ENCODE measurements around the gene MARCHF3. TPM values are rescaled to one million over a fixed set of nuclear protein-coding genes. Genes with fewer than 3 reads are reported as not detected.

MARCHF3 gene
- polyA plus RNA-seq, 3 donors, result 2.8 to 37.9 (median 29.9) TPM

DNA sequence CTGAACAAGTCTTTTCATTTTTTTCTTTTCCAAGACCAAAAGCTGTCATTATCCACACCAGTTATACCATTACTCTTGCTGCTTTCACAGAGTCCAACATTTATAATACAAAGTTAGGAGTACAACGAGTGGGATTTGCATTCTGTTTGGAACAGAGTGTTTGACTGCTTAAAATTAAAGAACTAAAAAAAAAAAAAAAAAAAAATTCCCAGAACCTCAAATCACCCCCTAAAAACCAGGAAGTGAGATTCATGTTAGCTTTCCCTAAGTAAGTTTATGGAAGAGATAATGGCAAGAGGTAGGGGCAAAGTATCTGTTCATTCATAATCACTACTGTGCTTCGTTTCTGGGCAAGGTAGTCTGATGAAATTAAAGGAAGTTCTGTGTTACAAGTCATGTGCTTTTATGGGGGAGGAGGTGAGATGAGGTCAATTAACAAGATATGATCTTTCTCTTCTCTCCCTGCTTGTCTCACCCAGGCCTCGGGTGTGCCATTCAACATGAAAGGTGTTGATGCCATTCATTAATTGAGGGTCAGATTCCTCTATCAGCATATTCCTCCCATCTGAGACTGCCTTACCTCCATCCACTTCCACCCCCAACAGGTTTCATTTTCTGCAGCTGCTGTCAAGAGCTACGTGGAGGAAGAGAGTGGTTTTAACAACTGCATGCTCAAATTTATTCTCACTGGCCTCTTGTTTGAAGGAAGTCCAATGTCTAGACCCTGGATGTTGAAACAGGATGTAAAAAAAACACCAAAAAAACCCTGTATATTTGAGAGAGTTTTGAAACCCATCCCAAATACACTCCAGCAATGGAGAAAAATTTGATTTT lies 58.1 kb downstream of the MARCHF3 start:
- no peak overlapping the region for H3K27ac ChIP-seq (ENCODE audit: low read depth, low read length)
- WGBS, 3 donors, result 20 to 52% (median 23%) methylated on average over 4 of the region's 4 CpGs

DNA sequence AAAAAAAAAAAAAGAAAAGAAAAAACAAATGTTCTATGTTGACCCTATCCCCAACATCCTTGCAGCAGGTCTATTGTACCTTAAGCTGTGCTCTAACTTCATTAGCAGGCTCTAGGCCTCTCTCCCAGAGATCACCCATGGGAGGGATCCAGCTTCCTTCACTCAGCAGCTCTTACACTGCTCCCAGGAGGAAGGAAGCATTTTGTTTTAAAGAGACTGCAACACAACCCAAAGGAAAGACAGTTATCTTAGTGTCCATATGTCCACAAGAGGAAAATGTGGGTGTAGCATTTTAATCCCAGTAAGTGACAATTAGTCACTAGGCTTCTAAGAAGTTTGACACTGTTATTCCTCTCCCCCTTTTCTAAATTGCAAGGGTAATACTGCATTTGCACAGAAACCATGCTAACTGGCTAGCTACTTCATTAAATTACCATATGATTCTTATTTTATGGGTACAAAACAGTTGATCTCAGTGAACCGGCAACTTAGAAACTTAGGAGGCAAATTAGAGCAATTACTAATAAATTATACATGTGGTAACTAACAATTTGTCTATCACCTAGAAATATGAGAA lies 58.8 kb downstream of the MARCHF3 start:
- 59 to 97% (median 63%) methylated on average over 1 of the region's 1 CpG for WGBS, 3 donors
- no peak overlapping the region for H3K27ac ChIP-seq (ENCODE audit: low read depth, low read length)

DNA sequence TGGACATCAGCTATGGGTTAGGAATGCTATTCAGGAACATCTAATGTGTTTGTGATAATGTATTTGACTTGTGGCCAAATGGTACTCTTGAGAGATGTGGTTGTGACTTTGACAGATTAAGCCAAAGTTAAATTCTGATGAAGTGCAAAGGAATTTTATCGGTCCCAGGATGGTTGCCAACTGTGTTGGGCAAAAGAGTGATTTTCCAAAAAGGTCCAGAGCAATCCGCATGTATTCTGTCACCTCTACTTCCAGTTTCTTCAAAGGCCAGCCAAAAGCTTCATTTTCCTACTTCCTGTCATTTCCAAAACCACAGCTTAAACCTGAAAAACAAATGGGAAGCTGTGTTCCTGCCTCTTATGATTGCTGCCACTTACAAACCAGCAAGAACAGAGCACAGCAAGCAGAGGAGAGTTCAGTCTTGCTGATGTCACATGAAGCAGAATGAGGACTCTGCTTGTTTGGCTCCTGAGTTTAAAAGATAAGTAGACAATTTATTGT lies 59.8 kb downstream of the MARCHF3 start:
- no peak overlapping the region for H3K27ac ChIP-seq (ENCODE audit: low read depth, low read length)
- 20 to 60% (median 23%) methylated on average over 2 of the region's 2 CpGs for WGBS, 3 donors

DNA sequence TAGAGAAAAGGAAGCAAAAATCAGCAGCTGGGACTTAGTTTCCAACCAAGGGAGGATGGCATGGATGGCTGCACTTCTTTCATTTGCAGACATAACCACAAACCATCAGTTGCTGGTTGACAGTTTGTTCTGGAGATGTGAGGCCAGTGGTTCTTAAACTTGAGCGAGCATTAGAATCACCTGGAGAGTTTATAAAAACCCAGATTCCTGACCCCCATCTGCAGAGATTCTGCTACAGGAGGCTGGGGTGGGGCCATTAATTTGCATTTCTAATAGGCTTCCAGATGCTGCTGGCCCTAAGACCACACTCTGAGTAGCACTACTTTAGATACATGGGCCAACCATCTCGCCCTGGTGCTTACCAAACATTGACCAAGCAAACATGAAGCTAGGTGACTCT lies 60.8 kb downstream of the MARCHF3 start:
- WGBS, 3 donors, result 78 to 91% (median 85%) methylated on average over 2 of the region's 2 CpGs
- no peak overlapping the region for H3K27ac ChIP-seq (ENCODE audit: low read depth, low read length)

DNA sequence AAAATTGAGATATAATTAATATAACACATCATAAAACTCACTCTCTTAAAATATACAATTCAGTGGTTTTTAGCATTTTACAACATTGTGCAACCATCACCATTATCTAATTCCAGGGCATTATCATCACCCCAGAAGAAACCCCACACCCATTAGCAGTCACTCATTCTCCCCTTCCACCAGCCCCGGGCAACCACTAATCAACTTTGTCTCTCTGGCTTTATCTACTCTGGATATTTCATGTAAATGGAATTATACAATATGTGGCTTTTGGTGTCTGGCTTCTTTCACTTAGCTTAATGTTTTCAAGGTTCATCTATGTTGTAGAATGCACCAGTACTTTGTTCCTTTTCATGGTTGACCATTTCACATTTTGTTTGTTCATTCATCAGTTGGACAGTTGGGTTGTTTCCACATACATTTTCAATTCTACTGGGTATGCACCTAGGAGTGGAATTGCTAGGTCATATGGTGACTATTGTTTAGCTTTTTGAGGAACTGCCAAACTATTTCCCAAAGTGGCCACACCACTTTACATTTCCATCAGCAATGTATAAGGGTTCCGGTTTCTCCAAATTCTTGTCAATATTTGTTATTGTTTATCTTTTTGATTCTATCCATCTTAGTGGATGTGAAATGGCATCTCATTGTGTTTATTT lies 62.4 kb downstream of the MARCHF3 start:
- H3K27ac ChIP-seq (ENCODE audit: low read depth, low read length), result no peak overlapping the region
- WGBS, 3 donors, result 93 to 99% (median 94%) methylated on average over 2 of the region's 2 CpGs

DNA sequence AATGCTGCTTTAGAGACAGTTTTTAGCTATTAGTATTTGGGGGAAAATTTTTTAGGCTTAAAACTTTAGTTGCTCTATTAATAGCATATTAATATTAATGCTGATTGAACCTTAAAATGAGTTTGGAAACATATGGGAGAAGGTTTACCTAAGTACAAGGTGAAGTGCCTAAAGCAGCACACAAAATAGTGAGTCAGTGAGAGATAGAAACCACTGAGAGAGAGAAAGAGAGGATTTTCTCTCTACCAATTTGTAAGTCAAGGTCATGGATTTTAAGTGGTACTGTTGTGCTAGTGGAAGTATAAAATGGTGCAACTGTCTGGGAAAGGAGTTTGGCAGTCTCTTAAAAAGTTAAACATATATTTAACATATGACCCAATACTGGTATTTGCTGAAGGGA lies 64.9 kb downstream of the MARCHF3 start:
- H3K27ac ChIP-seq (ENCODE audit: low read depth, low read length), result no peak overlapping the region

DNA sequence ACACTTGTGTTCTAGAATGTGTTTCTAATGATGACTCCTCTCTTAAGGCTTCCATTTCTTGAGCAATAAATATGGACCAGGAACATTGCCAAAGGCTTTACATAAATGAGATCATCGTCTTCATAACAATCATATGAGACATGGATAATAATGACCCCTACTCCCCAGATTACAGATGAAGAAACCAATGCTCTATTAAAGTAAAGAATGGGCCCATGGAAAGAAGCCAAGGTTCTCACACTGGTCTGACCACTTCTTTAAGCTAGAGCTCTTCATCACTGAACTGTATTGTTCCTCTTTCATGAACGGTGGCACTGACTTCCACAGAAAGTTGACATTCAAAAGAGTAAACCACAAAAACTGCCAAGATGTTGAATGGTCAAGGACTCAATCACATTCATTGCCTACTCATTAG lies 65.3 kb downstream of the MARCHF3 start:
- H3K27ac ChIP-seq (ENCODE audit: low read depth, low read length), result no peak overlapping the region
- WGBS, 3 donors, result 41 to 55% (median 47%) methylated on average over 2 of the region's 2 CpGs

DNA sequence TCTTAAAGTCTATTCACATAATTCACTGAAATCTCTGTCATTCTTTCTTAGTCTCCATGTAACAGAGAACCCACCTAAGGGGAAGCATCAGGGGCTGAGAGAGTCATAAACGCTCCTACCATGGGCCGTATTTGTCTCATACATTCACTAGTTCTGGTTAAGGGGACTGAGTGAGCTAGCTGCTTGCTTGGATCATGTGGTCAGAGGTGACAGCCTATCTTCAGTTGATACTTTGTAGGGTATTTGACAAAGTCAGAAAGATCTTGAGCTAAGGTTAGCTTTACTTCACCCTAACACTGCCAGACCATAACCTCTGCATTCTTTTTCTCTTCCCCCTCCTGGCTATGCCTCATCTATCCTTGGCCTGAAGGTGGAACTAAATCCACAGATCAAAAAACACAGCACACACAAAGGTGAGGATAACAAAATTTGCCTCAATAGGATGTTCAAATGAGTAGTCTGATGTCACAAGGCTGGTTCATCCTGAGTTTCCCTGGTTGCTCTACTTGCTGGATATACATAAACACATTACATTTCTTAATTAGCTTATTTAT lies 66.5 kb downstream of the MARCHF3 start:
- no peak overlapping the region for H3K27ac ChIP-seq (ENCODE audit: low read depth, low read length)
- WGBS, 3 donors, result 94 to 98% (median 97%) methylated on average over 2 of the region's 2 CpGs

DNA sequence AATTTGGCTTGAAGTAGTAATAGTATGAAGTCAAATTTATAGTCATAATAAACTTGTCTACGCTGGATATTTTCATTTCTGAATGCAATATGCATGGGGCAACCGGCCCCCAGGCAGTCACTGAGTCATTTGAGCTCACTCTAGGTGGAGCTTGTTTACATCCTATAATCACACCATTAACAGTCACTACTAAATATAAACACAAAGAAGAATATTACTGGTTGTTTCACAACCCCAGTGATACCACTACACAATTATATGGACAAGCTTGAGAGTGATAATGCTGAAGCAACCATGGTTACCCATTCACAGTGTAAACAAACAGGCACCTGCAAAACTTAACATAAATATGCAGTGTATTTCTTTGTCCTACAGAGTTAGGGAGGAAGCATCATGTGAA lies 68.7 kb downstream of the MARCHF3 start:
- no peak overlapping the region for H3K27ac ChIP-seq (ENCODE audit: low read depth, low read length)
- WGBS, 3 donors, result 91 to 94% (median 91%) methylated on average over 2 of the region's 2 CpGs

DNA sequence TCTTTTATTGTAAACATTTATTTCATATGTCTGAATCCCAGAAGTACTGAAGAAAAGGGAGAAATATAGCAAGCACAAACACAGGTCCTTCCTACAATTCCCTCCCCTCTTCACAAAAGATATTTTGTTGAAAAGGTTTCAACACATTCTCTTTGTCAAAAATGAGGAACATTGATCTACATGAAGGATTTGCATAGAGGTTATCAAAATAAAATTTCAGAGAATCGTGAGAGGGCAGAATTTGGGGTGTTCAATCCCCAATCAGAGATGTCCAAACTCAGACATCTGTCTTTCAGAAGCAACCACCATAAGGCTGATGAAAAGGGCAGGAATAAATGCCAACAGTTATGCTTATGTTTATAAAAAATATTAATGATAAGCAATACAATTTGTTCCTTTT lies 69.2 kb downstream of the MARCHF3 start:
- H3K27ac ChIP-seq (ENCODE audit: low read depth, low read length), result no peak overlapping the region
- 69 to 80% (median 71%) methylated on average over 1 of the region's 1 CpG for WGBS, 3 donors

DNA sequence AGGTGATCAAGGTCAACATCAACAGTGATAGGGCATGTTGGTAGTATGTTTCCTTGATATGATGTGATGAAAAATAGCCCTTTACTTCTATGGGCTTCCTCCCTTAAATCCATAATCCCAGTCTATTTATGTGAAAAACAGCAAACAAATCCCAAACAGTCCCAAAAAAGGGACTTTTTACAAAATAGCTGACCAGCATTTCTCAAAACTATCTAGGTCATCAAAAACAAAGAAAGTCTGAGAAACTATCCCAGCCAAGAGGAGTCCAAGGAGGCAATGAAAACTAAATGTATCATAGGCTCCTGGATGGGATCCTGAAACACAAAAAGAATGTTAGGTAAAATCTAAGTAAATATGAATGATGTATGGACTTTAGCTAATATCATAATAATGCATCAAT lies 71.2 kb downstream of the MARCHF3 start:
- H3K27ac ChIP-seq (ENCODE audit: low read depth, low read length), result no peak overlapping the region

DNA sequence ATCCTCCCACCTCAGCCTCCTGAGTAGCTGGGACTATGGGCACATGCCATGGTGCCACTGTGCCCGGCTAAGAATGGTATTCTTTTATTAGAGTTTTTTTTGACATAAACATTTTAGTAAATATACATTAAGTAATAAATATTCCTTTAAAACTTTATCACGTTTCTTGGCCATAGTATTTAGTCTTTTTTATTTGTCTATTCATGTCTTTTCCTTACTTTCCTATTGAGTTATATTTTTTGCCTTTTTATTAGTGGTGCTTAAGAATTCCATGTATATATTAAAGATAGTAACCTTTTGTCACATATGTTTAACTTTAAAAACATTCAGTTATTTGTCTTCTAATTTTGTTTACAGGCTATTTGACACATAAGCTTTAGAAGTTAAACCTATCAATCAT lies 73.4 kb downstream of the MARCHF3 start:
- no peak overlapping the region for H3K27ac ChIP-seq (ENCODE audit: low read depth, low read length)
- WGBS, 3 donors, result 86 to 98% (median 96%) methylated on average over 2 of the region's 2 CpGs

DNA sequence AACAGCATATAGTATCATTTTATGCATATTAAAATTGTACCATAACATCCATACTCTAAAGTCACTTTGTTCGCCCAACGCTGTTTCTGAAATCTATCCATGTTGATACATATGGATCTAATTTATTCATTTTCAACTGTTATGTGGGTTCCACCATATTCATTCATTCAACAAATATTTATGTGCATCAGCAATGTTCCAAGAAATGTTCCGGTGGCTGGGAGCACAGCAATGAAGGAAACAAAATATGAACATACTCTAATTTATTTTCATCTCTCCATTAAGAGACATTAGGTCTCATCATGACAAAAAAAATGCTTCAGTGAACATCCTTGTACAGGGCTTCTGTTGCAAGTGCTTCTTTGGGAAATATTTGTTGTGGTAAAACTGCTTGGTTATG lies 75.4 kb downstream of the MARCHF3 start:
- 95 to 98% (median 96%) methylated on average over 3 of the region's 3 CpGs for WGBS, 3 donors
- no peak overlapping the region for H3K27ac ChIP-seq (ENCODE audit: low read depth, low read length)

DNA sequence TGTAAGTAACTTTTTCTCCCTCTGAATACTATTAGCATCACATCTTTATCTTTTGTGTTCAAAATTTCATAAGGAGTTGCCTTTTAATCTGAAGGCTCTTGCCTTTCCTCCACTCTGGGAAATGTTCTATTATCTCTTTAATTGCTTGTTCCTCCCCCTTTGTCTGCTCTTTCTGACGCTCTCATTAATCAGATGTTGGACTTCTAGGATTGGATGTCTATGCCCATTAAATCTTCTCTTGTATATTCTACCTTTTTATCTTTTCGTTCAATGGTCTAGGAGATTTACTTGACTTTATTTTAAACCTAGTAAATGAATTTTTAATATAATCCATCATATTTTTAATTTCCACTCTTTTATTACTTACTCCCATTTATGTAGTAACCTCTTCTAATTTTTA lies 76.7 kb downstream of the MARCHF3 start:
- H3K27ac ChIP-seq (ENCODE audit: low read depth, low read length), result no peak overlapping the region
- WGBS, 3 donors, result 83 to 89% (median 89%) methylated on average over 2 of the region's 2 CpGs

DNA sequence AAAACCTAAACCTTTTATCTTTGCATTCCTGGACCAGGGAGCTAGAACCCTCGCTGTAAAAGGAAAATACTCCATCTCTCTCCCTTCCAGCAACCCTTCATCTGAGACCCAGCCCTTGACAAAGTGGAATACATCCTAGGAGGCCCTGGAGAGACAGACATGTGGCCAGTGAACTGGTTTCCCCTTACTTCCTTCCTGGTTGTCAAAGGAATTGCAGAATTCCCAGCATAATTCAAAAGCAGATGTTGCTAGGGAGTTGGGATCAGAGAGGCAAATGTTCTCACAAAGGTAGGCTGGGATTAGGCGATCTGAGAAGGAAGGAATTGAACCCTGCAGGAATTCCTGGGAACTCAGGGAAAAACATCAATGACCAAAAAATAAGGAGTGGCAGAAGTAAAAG lies 80.9 kb downstream of the MARCHF3 start:
- no peak overlapping the region for H3K27ac ChIP-seq (ENCODE audit: low read depth, low read length)
- 89 to 96% (median 90%) methylated on average over 2 of the region's 2 CpGs for WGBS, 3 donors

DNA sequence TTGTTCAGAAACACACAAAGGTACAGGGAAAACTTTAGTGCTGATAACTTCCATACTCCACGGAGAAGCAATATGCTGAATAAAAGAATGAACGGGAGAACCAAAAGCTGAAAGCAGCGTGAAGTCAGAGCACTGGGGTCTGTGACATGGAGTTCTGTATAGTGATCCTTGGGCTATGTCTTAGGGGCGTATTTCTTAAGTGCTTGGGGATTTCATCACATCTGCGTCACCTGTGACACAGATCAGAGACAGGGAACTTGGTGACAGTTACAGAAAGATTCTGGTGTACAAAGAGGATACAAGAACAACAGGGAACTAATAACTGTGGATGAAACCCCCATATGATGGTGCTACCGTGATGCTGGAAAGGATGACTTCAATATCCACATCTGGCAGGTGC lies 81.9 kb downstream of the MARCHF3 start:
- no peak overlapping the region for H3K27ac ChIP-seq (ENCODE audit: low read depth, low read length)

DNA sequence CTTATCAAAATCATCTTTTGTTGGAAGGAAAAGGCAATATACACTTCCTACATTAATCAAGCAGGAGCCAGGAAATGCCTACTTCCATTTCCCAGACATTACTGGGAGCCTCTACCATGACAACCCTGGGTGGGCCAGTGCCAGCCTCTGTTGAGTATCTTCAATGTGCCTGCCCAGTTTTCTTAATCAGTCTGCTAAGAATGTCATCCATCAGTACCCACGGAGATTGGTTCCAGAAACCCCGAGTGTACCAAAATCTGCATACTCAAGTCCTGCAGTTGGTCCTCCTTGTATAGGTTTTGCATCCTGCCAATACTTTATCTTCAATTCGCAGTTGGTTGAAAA lies 82.4 kb downstream of the MARCHF3 start:
- 90 to 96% (median 94%) methylated on average over 3 of the region's 3 CpGs for WGBS, 3 donors
- no peak overlapping the region for H3K27ac ChIP-seq (ENCODE audit: low read depth, low read length)

More for the DNA sequence above, 81.9 kb downstream of the MARCHF3 start:
- WGBS, 3 donors, result 83 to 96% (median 86%) methylated on average over 6 of the region's 6 CpGs

DNA sequence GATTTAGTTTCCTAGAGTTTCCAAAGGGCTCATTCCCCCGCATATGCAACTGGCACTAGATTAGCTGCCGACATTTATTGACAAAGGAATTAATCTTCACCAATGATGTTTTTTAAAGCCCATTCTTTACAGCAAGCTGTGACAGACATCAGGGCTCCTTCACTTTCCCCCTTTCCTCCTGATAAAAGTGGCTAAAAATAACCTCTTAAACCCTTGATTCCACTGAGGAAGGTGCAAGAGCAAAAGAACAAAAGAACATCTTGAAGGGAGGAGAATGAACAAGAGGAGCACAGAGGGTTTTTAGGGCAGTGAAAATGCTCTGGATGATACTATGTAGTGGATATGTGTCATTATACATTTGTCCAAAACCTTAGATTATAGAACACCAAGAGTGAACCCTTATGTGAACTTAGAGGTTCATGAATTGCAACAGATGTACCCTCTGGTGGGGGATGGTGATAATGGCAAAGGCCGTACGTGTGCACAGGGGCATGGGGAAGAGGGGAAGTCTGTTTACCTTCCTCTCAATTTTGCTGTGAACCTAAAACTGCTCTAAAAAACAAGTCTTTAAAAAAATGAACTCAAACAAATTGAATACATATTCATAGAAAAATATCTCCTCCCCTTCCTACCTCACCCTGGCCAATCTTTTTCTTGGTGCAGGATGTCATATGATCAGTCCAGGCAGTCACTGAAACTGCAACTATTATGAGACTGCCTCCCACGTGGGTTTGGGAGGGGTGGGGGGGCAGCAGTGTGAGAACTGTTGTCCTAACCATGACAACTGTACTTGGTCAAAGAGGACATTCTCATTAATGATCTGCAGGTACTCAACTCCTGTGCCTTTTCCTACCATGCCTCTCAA lies 83.0 kb downstream of the MARCHF3 start:
- H3K27ac ChIP-seq (ENCODE audit: low read depth, low read length), result no peak overlapping the region
- 32 to 60% (median 55%) methylated on average over 5 of the region's 5 CpGs for WGBS, 3 donors
